Measurements from ENCODE around the gene KIFBP. TPM values are rescaled to one million over a fixed set of nuclear protein-coding genes. Genes with fewer than 3 reads are reported as not detected.

KIFBP gene
- total and polyA plus RNA-seq, 2 donors, result 12.3 to 25.6 TPM

- DNase-seq (ENCODE audit: low read depth in 6 of 9, low spot score in 9 of 9), result no peak
- Histone ChIP-seq H3K36me3 (ENCODE audit: control insufficient read depth in 2 of 2, insufficient read depth in 2 of 2, low read length in 1 of 2) (no peaks in the 10 kb centered on the region), H3K27ac (ENCODE audit: low read depth in 1 of 2, low read length in 1 of 2) (peak overlapping the region; percentile 22 to 31), H3K4me3 (ENCODE audit: low read length in 2 of 2) (no peak overlapping the region), H3K4me1 (ENCODE audit: control insufficient read depth in 2 of 2, insufficient read depth in 2 of 2, low read length in 2 of 2) (peaks cover 6 to 36% of the 10 kb centered on the region in 2 donors), H3K9me3 (ENCODE audit: control insufficient read depth in 2 of 2, insufficient read depth in 1 of 2, low read length in 1 of 2) (no peaks in the 10 kb centered on the region), H3K27me3 (ENCODE audit: control insufficient read depth in 2 of 2, insufficient read depth in 1 of 2, low read length in 1 of 2) (no peaks in the 10 kb centered on the region)
- 98% methylated on average over 10 of the region's 10 CpGs for WGBS
Measured at GRCh38 chr10:69051710-69052487, 63.3 kb downstream of the KIFBP start.

- H3K4me3 ChIP-seq (ENCODE audit: low read length in 2 of 2), result no peak overlapping the region
- DNase-seq (ENCODE audit: low read depth in 6 of 9, low spot score in 9 of 9), result no peak
- H3K4me1 ChIP-seq (ENCODE audit: control insufficient read depth in 2 of 2, insufficient read depth in 2 of 2, low read length in 2 of 2), result peaks cover 11 to 37% of the 10 kb centered on the region in 2 donors
- H3K27me3 ChIP-seq (ENCODE audit: control insufficient read depth in 2 of 2, insufficient read depth in 1 of 2, low read length in 1 of 2), result no peaks in the 10 kb centered on the region
- H3K27ac ChIP-seq (ENCODE audit: low read depth in 1 of 2, low read length in 1 of 2), result no peak overlapping the region
- no peaks in the 10 kb centered on the region for H3K36me3 ChIP-seq (ENCODE audit: control insufficient read depth in 2 of 2, insufficient read depth in 2 of 2, low read length in 1 of 2)
- no peaks in the 10 kb centered on the region for H3K9me3 ChIP-seq (ENCODE audit: control insufficient read depth in 2 of 2, insufficient read depth in 1 of 2, low read length in 1 of 2)
- WGBS, result 93% methylated on average over 6 of the region's 6 CpGs
Measured at GRCh38 chr10:69052736-69053135, 64.1 kb downstream of the KIFBP start.

GRCh38 chr10:69055241-69055640 is 66.6 kb downstream of the KIFBP start:
- peak in 1 of 9 donors; percentile 49 for DNase-seq (ENCODE audit: low read depth in 6 of 9, low spot score in 9 of 9)
- Histone ChIP-seq H3K36me3 (ENCODE audit: control insufficient read depth in 2 of 2, insufficient read depth in 2 of 2, low read length in 1 of 2) (no peaks in the 10 kb centered on the region), H3K9me3 (ENCODE audit: control insufficient read depth in 2 of 2, insufficient read depth in 1 of 2, low read length in 1 of 2) (no peaks in the 10 kb centered on the region), H3K4me3 (ENCODE audit: low read length in 2 of 2) (no peak overlapping the region), H3K27me3 (ENCODE audit: control insufficient read depth in 2 of 2, insufficient read depth in 1 of 2, low read length in 1 of 2) (no peaks in the 10 kb centered on the region), H3K27ac (ENCODE audit: low read depth in 1 of 2, low read length in 1 of 2) (no peak overlapping the region), H3K4me1 (ENCODE audit: control insufficient read depth in 2 of 2, insufficient read depth in 2 of 2, low read length in 2 of 2) (peaks cover 11 to 24% of the 10 kb centered on the region in 2 donors)
- WGBS, result 77% methylated on average over 2 of the region's 2 CpGs

GRCh38 chr10:69056129-69056528 is 67.5 kb downstream of the KIFBP start:
- Histone ChIP-seq H3K9me3 (ENCODE audit: control insufficient read depth in 2 of 2, insufficient read depth in 1 of 2, low read length in 1 of 2) (no peaks in the 10 kb centered on the region), H3K27ac (ENCODE audit: low read depth in 1 of 2, low read length in 1 of 2) (peak overlapping the region; percentile 18 to 70), H3K36me3 (ENCODE audit: control insufficient read depth in 2 of 2, insufficient read depth in 2 of 2, low read length in 1 of 2) (no peaks in the 10 kb centered on the region), H3K4me1 (ENCODE audit: control insufficient read depth in 2 of 2, insufficient read depth in 2 of 2, low read length in 2 of 2) (peaks cover 11 to 27% of the 10 kb centered on the region in 2 donors), H3K4me3 (ENCODE audit: low read length in 2 of 2) (no peak overlapping the region), H3K27me3 (ENCODE audit: control insufficient read depth in 2 of 2, insufficient read depth in 1 of 2, low read length in 1 of 2) (no peaks in the 10 kb centered on the region)
- no peak for DNase-seq (ENCODE audit: low read depth in 6 of 9, low spot score in 9 of 9)
- 89% methylated on average over 7 of the region's 7 CpGs for WGBS

GRCh38 chr10:69056536-69057260 is 68.1 kb downstream of the KIFBP start:
- DNase-seq (ENCODE audit: low read depth in 6 of 9, low spot score in 9 of 9), result no peak
- no peak overlapping the region for H3K4me3 ChIP-seq (ENCODE audit: low read length in 2 of 2)
- no peaks in the 10 kb centered on the region for H3K36me3 ChIP-seq (ENCODE audit: control insufficient read depth in 2 of 2, insufficient read depth in 2 of 2, low read length in 1 of 2)
- no peaks in the 10 kb centered on the region for H3K9me3 ChIP-seq (ENCODE audit: control insufficient read depth in 2 of 2, insufficient read depth in 1 of 2, low read length in 1 of 2)
- peaks cover 11 to 33% of the 10 kb centered on the region in 2 donors for H3K4me1 ChIP-seq (ENCODE audit: control insufficient read depth in 2 of 2, insufficient read depth in 2 of 2, low read length in 2 of 2)
- H3K27ac ChIP-seq (ENCODE audit: low read depth in 1 of 2, low read length in 1 of 2), result peak overlapping the region; percentile 18 to 70
- no peaks in the 10 kb centered on the region for H3K27me3 ChIP-seq (ENCODE audit: control insufficient read depth in 2 of 2, insufficient read depth in 1 of 2, low read length in 1 of 2)
- WGBS, result 89% methylated on average over 14 of the region's 14 CpGs

GRCh38 chr10:69057261-69057950 is 68.8 kb downstream of the KIFBP start:
- peaks cover 16 to 39% of the 10 kb centered on the region in 2 donors for H3K4me1 ChIP-seq (ENCODE audit: control insufficient read depth in 2 of 2, insufficient read depth in 2 of 2, low read length in 2 of 2)
- DNase-seq (ENCODE audit: low read depth in 6 of 9, low spot score in 9 of 9), result peak in 1 of 9 donors; percentile 48

GRCh38 chr10:69057951-69058297 is 69.3 kb downstream of the KIFBP start:
- H3K9me3 ChIP-seq (ENCODE audit: control insufficient read depth in 2 of 2, insufficient read depth in 1 of 2, low read length in 1 of 2), result no peaks in the 10 kb centered on the region
- H3K4me1 ChIP-seq (ENCODE audit: control insufficient read depth in 2 of 2, insufficient read depth in 2 of 2, low read length in 2 of 2), result peaks cover 16 to 39% of the 10 kb centered on the region in 2 donors
- no peaks in the 10 kb centered on the region for H3K36me3 ChIP-seq (ENCODE audit: control insufficient read depth in 2 of 2, insufficient read depth in 2 of 2, low read length in 1 of 2)
- H3K4me3 ChIP-seq (ENCODE audit: low read length in 2 of 2), result no peak overlapping the region
- H3K27ac ChIP-seq (ENCODE audit: low read depth in 1 of 2, low read length in 1 of 2), result peak overlapping the region; percentile 52 to 60
- WGBS, result 0% methylated on average over 1 of the region's 1 CpG
- no peak for DNase-seq (ENCODE audit: low read depth in 6 of 9, low spot score in 9 of 9)
- no peaks in the 10 kb centered on the region for H3K27me3 ChIP-seq (ENCODE audit: control insufficient read depth in 2 of 2, insufficient read depth in 1 of 2, low read length in 1 of 2)

More at GRCh38 chr10:69057261-69057950, 68.8 kb downstream of the KIFBP start:
- H3K27ac ChIP-seq (ENCODE audit: low read depth in 1 of 2, low read length in 1 of 2), result peak overlapping the region; percentile 52
- no peaks in the 10 kb centered on the region for H3K9me3 ChIP-seq (ENCODE audit: control insufficient read depth in 2 of 2, insufficient read depth in 1 of 2, low read length in 1 of 2)
- H3K27me3 ChIP-seq (ENCODE audit: control insufficient read depth in 2 of 2, insufficient read depth in 1 of 2, low read length in 1 of 2), result no peaks in the 10 kb centered on the region
- no peaks in the 10 kb centered on the region for H3K36me3 ChIP-seq (ENCODE audit: control insufficient read depth in 2 of 2, insufficient read depth in 2 of 2, low read length in 1 of 2)
- no peak overlapping the region for H3K4me3 ChIP-seq (ENCODE audit: low read length in 2 of 2)
- 44% methylated on average over 14 of the region's 14 CpGs for WGBS

GRCh38 chr10:69060127-69060798 is 71.7 kb downstream of the KIFBP start:
- H3K36me3 ChIP-seq (ENCODE audit: control insufficient read depth in 2 of 2, insufficient read depth in 2 of 2, low read length in 1 of 2), result no peaks in the 10 kb centered on the region
- H3K27ac ChIP-seq (ENCODE audit: low read depth in 1 of 2, low read length in 1 of 2), result no peak overlapping the region
- H3K4me3 ChIP-seq (ENCODE audit: low read length in 2 of 2), result no peak overlapping the region
- WGBS, result 99% methylated on average over 8 of the region's 8 CpGs
- peaks cover 16 to 43% of the 10 kb centered on the region in 2 donors for H3K4me1 ChIP-seq (ENCODE audit: control insufficient read depth in 2 of 2, insufficient read depth in 2 of 2, low read length in 2 of 2)
- DNase-seq (ENCODE audit: low read depth in 6 of 9, low spot score in 9 of 9), result no peak
- H3K9me3 ChIP-seq (ENCODE audit: control insufficient read depth in 2 of 2, insufficient read depth in 1 of 2, low read length in 1 of 2), result no peaks in the 10 kb centered on the region
- no peaks in the 10 kb centered on the region for H3K27me3 ChIP-seq (ENCODE audit: control insufficient read depth in 2 of 2, insufficient read depth in 1 of 2, low read length in 1 of 2)
